ENCODE measurements around the gene CCDC70.

CCDC70 gene

GRCh38 chr13:51885651-51886050 lies 23.9 kb downstream of the CCDC70 start:
- TF ChIP-seq GABPA (IDR thresholded peaks at IDR 0.05; ENCODE audit: low read depth) (no peak), POLR2AphosphoS5 (IDR thresholded peaks at IDR 0.05; ENCODE audit: low read depth) (no peak)
- TF ChIP-seq, protein P1, sequence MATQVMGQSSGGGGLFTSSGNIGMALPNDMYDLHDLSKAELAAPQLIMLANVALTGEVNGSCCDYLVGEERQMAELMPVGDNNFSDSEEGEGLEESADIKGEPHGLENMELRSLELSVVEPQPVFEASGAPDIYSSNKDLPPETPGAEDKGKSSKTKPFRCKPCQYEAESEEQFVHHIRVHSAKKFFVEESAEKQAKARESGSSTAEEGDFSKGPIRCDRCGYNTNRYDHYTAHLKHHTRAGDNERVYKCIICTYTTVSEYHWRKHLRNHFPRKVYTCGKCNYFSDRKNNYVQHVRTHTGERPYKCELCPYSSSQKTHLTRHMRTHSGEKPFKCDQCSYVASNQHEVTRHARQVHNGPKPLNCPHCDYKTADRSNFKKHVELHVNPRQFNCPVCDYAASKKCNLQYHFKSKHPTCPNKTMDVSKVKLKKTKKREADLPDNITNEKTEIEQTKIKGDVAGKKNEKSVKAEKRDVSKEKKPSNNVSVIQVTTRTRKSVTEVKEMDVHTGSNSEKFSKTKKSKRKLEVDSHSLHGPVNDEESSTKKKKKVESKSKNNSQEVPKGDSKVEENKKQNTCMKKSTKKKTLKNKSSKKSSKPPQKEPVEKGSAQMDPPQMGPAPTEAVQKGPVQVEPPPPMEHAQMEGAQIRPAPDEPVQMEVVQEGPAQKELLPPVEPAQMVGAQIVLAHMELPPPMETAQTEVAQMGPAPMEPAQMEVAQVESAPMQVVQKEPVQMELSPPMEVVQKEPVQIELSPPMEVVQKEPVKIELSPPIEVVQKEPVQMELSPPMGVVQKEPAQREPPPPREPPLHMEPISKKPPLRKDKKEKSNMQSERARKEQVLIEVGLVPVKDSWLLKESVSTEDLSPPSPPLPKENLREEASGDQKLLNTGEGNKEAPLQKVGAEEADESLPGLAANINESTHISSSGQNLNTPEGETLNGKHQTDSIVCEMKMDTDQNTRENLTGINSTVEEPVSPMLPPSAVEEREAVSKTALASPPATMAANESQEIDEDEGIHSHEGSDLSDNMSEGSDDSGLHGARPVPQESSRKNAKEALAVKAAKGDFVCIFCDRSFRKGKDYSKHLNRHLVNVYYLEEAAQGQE (IDR thresholded peaks at IDR 0.05; ENCODE audit: insufficient replicate concordance, low read depth): no peak
- no peak overlapping the region for H3K27ac ChIP-seq (replicated peaks)
- no peak overlapping the region for H3K4me3 ChIP-seq (replicated peaks; ENCODE audit: insufficient read depth, low read length)
- no peaks in the 10 kb centered on the region for H3K27me3 ChIP-seq (ENCODE audit: insufficient read depth, poor library complexity, severe bottlenecking)
- DNase-seq (ENCODE audit: low read depth in 1 of 2, low spot score in 1 of 2): no peak

- Histone ChIP-seq H3K27ac (replicated peaks) (no peak overlapping the region), H3K27me3 (ENCODE audit: insufficient read depth, poor library complexity, severe bottlenecking) (no peaks in the 10 kb centered on the region), H3K4me3 (replicated peaks; ENCODE audit: insufficient read depth, low read length) (no peak overlapping the region)
- no peak for DNase-seq (ENCODE audit: low read depth in 1 of 2, low spot score in 1 of 2)
- TF ChIP-seq SPI1 (IDR thresholded peaks at IDR 0.05; ENCODE audit: borderline replicate concordance, low read depth) (no peak), POLR2AphosphoS5 (IDR thresholded peaks at IDR 0.05; ENCODE audit: low read depth) (no peak), GABPA (IDR thresholded peaks at IDR 0.05; ENCODE audit: low read depth) (no peak)
- TF ChIP-seq, protein P1 (IDR thresholded peaks at IDR 0.05; ENCODE audit: insufficient replicate concordance, low read depth): no peak
- TF ChIP-seq, protein P2, sequence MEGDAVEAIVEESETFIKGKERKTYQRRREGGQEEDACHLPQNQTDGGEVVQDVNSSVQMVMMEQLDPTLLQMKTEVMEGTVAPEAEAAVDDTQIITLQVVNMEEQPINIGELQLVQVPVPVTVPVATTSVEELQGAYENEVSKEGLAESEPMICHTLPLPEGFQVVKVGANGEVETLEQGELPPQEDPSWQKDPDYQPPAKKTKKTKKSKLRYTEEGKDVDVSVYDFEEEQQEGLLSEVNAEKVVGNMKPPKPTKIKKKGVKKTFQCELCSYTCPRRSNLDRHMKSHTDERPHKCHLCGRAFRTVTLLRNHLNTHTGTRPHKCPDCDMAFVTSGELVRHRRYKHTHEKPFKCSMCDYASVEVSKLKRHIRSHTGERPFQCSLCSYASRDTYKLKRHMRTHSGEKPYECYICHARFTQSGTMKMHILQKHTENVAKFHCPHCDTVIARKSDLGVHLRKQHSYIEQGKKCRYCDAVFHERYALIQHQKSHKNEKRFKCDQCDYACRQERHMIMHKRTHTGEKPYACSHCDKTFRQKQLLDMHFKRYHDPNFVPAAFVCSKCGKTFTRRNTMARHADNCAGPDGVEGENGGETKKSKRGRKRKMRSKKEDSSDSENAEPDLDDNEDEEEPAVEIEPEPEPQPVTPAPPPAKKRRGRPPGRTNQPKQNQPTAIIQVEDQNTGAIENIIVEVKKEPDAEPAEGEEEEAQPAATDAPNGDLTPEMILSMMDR (IDR thresholded peaks at IDR 0.05; ENCODE audit: insufficient read depth, low read length): no peak
These were observed 25.7 kb downstream of the CCDC70 start for GRCh38 chr13:51887468-51887867.

DNA sequence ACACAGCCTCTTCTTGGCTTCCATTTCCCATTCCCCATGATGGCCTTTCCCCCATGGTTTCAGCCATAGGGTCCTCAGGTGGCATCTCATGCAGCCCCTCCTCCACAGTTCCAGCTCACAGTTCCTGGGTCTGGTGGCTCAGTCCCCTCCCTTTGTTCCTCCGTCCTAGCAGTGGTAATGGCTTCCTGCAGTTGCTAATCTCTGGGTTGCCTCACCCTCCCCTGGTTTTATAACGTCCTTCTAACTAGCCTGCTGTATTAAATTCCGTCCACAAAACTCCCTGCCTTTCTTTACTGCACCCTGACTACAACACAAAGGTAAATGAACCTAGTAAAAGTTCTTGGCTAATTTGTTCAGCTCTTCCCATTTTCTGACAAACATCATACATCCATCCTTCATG lies 30.9 kb downstream of the CCDC70 start:
- H3K4me3 ChIP-seq (replicated peaks; ENCODE audit: insufficient read depth, low read length): no peak overlapping the region
- TF ChIP-seq POLR2AphosphoS5 (IDR thresholded peaks at IDR 0.05; ENCODE audit: low read depth) (no peak), SPI1 (IDR thresholded peaks at IDR 0.05; ENCODE audit: borderline replicate concordance, low read depth) (no peak), GABPA (IDR thresholded peaks at IDR 0.05; ENCODE audit: low read depth) (no peak)
- TF ChIP-seq, protein P2 (IDR thresholded peaks at IDR 0.05; ENCODE audit: insufficient read depth, low read length): no peak
- TF ChIP-seq, protein P1 (IDR thresholded peaks at IDR 0.05; ENCODE audit: insufficient replicate concordance, low read depth): no peak
- no peak for DNase-seq (ENCODE audit: low read depth in 1 of 2, low spot score in 1 of 2)

More for the DNA sequence above, 30.9 kb downstream of the CCDC70 start:
- Histone ChIP-seq H3K27ac (replicated peaks) (no peak overlapping the region), H3K27me3 (ENCODE audit: insufficient read depth, poor library complexity, severe bottlenecking) (no peaks in the 10 kb centered on the region)
